A673 (cell line): Measurements from ENCODE around the gene WDHD1. TPM values are rescaled to one million over a fixed set of nuclear protein-coding genes. Genes with fewer than 3 reads are reported as not detected.
A peak's percentile ranks its signal among the peaks of the same experiment; 100 is the strongest.

Experiments used
- BruUV-seq: library from RNA; stranded (reverse); fragments of 400-500 nt; replicated peaks from 2 replicates; lab custom pipeline; 2021; lab: Mats Ljungman, UMichigan
- CTCF ChIA-PET: fragments of 300-600 bp; sonication (Branson Sonifier 250); formaldehyde crosslinking; loops from one replicate; lab custom pipeline; 2022; ENCODE audit warnings: antibody characterized with exemption; lab: Charles Lee
- POLR2A ChIA-PET: fragments of 300-600 bp; sonication (Branson Sonifier 250); formaldehyde crosslinking; loops from one replicate; lab custom pipeline; 2022; ENCODE audit warnings: antibody characterized with exemption; ENCODE audit not compliant: low non-redundant PET; lab: Charles Lee
- DNase-seq: peaks from one replicate; pipeline ENCODE4 v3.0.0-alpha.2; 2015; ENCODE audit warnings: low spot score
- H3K27ac ChIP-seq: fragments of 200-600 bp; sonication (generic); 2 replicates; pipeline ENCODE4 v1.5.1; 2016; ENCODE audit warnings: mixed run types, low read depth, mild to moderate bottlenecking, mixed read lengths, antibody characterized with exemption, low read length; ENCODE audit not compliant: poor library complexity, severe bottlenecking
- H3K27me3 ChIP-seq: fragments of 200-600 bp; sonication (generic); replicated peaks from 2 replicates; pipeline ENCODE4 v1.6.1; 2017; ENCODE audit warnings: mixed run types, low read depth, mild to moderate bottlenecking, mixed read lengths, antibody characterized with exemption, low read length; ENCODE audit not compliant: insufficient read depth, poor library complexity
- H3K36me3 ChIP-seq: fragments of 200-600 bp; sonication (generic); 2 replicates; pipeline ENCODE4 v1.6.1; 2016; ENCODE audit warnings: mixed run types, mild to moderate bottlenecking, mixed read lengths, antibody characterized with exemption, low read length; ENCODE audit not compliant: insufficient read depth, poor library complexity, severe bottlenecking
- H3K4me1 ChIP-seq: fragments of 200-600 bp; sonication (generic); 2 replicates; pipeline ENCODE4 v1.6.1; 2017; ENCODE audit warnings: mixed run types, mild to moderate bottlenecking, mixed read lengths, antibody characterized with exemption, low read length; ENCODE audit not compliant: insufficient read depth, poor library complexity, severe bottlenecking
- H3K4me3 ChIP-seq: fragments of 200-600 bp; sonication (generic); 2 replicates; pipeline ENCODE4 v1.5.1; 2016; ENCODE audit warnings: low read depth, mixed run types, mild to moderate bottlenecking, mixed read lengths, low read length; ENCODE audit not compliant: poor library complexity, severe bottlenecking
- H3K9me3 ChIP-seq: fragments of 200-600 bp; sonication (generic); 2 replicates; pipeline ENCODE4 v1.6.1; 2016; ENCODE audit warnings: mixed run types, low read depth, mild to moderate bottlenecking, mixed read lengths, antibody characterized with exemption, low read length; ENCODE audit not compliant: poor library complexity, severe bottlenecking
- CTCF ChIP-seq: fragments of 300-800, 200-600 bp; sonication (generic); conservative IDR thresholded peaks from 2 replicates; pipeline ENCODE4 v1.5.1; 2017; ENCODE audit warnings: low read depth, mild to moderate bottlenecking, antibody characterized with exemption, low read length, moderate library complexity, mixed read lengths
- EZH2 ChIP-seq: fragments of 200-600 bp; sonication (generic); IDR thresholded peaks from 2 replicates; pipeline ENCODE4 v1.6.1; 2017; ENCODE audit warnings: borderline replicate concordance, low read depth, mild to moderate bottlenecking, mixed read lengths, antibody characterized with exemption, low read length; ENCODE audit not compliant: poor library complexity, severe bottlenecking
- intact Hi-C: fragments of 100-400 bp; cut with micrococcal nuclease; formaldehyde crosslinking; loops from one replicate; pipeline ENCODE4 v1.10.0; 2022; ENCODE audit not compliant: unreplicated experiment
- total RNA-seq: library from RNA; stranded (reverse); gene quantifications from 2 replicates; pipeline ENCODE4 v1.2.3, GENCODE V29; 2021

WDHD1 gene
- total RNA-seq, 1 experiment from 2014 or later: 52.7 TPM

DNA sequence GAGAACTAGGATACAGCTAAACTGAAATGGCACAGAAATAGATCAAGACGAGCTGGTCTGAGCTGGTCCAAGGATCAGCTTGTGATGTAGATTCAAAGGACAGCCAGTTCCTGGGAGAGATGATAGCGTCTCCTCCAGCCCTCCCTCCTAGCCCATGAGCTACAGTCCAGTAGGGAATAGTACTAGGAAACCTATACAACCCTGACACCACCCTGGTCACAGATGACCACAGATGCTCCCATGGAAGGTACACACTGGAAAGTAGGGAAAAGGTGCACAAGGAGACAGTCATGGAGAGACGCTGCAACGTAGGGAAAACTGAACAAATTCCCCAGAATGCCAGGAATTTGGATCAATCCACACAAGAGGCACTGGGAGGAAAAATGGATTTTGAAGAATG is 131.2 kb downstream of the WDHD1 start:
- no peak for DNase-seq
- CTCF ChIA-PET: no interaction called here
- POLR2A ChIA-PET: no interaction called here

DNA sequence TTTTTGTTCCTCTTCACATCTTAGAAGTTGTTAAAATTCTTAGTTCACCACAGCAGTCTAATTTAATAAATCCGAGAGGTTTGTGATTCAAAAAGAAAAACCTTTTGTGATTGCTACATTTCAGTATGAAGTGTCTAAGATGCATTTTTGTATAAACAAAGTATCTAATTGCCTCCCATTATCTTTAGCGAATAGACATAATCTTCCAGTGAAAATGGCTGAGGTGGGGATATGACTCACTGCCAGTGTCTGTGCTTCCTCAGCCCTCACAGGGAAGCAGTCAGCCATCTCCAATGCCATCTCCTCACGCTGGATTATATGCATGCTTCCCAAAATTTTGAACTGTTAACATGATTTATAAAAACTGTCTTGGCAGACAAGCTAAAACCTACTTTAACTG is 131.9 kb downstream of the WDHD1 start:
- CTCF ChIA-PET: no interaction called here
- no peaks in the 10 kb centered on the region for H3K4me1 ChIP-seq
- H3K27ac ChIP-seq: no peak overlapping the region
- no TSS peak for BruUV-seq
- no peaks in the 10 kb centered on the region for H3K27me3 ChIP-seq
- TF ChIP-seq EZH2: no peak
- no peak for TF ChIP-seq CTCF
- no peaks in the 10 kb centered on the region for H3K9me3 ChIP-seq
- peak; percentile 35 for DNase-seq
- POLR2A ChIA-PET: no interaction called here
- H3K36me3 ChIP-seq: no peaks in the 10 kb centered on the region
- no peak overlapping the region for H3K4me3 ChIP-seq
- intact Hi-C loops: no loop called here

More for the DNA sequence above, 131.2 kb downstream of the WDHD1 start:
- Histone ChIP-seq H3K27ac (no peak overlapping the region), H3K4me1 (no peaks in the 10 kb centered on the region), H3K27me3 (no peaks in the 10 kb centered on the region), H3K4me3 (no peak overlapping the region), H3K36me3 (no peaks in the 10 kb centered on the region), H3K9me3 (no peaks in the 10 kb centered on the region)
- BruUV-seq: no TSS peak
- intact Hi-C loops: no loop called here
- TF ChIP-seq CTCF (no peak), EZH2 (no peak)

GRCh38 chr14:54893151-54893760 is 133.6 kb downstream of the WDHD1 start:
- CTCF ChIA-PET: no interaction called here

More at GRCh38 chr14:54893151-54893760, 133.6 kb downstream of the WDHD1 start:
- H3K9me3 ChIP-seq: no peaks in the 10 kb centered on the region
- TF ChIP-seq CTCF: peak; percentile 84
- TF ChIP-seq EZH2: no peak
- POLR2A ChIA-PET: no interaction called here
- H3K27ac ChIP-seq: no peak overlapping the region
- no peak overlapping the region for H3K4me3 ChIP-seq
- H3K36me3 ChIP-seq: no peaks in the 10 kb centered on the region
- H3K4me1 ChIP-seq: no peaks in the 10 kb centered on the region
- no TSS peak for BruUV-seq
- H3K27me3 ChIP-seq: no peaks in the 10 kb centered on the region
- DNase-seq: peak; percentile 73
- intact Hi-C loops: no loop called here
